ENCODE results near the gene HES2. TPM values are rescaled to one million over a fixed set of nuclear protein-coding genes. Genes with fewer than 3 reads are reported as not detected.
A peak's percentile ranks its signal among the peaks of the same experiment; 100 is the strongest.

The HES2 gene
- total and polyA plus RNA-seq, 9 of the 15 experiments (the other 6 are each of a cell fraction or from before 2014, with no cell fraction given): 0.05 to 0.18 (median 0.07) TPM; not detected in 4

DNA sequence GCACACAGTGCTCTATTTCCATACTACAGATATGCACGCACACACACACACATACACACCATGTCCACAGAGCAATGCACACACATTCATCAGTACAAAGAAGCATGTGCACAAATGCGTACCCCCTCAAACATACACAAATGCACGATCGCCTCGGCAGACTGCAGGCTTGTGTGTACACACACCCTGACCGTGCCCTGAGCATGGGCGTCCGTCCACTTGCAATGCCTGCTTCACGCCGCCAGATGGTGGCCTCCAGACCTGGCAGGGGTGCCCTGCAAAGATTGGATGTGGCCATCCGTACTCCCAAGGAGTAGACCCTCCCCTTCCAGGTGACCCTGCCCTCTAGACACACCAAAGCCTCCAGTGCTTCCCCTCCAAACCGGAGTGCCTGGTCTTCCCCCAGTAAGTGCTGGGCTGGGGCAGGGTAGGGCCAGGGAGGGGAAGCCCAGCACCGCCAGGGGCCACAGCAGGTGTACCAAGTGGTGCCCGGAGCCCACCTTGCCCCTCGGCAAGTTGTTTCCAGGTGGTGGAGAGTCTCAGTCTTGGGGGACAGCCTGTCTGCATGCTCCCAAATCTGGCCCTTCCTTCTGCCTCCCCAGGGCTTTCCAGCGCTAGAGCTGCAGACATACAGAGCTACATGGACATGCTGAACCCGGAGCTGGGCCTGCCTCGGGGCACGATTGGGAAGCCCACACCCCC is 25.5 kb upstream of the HES2 start (continued):
- TF ChIP-seq, protein P1, sequence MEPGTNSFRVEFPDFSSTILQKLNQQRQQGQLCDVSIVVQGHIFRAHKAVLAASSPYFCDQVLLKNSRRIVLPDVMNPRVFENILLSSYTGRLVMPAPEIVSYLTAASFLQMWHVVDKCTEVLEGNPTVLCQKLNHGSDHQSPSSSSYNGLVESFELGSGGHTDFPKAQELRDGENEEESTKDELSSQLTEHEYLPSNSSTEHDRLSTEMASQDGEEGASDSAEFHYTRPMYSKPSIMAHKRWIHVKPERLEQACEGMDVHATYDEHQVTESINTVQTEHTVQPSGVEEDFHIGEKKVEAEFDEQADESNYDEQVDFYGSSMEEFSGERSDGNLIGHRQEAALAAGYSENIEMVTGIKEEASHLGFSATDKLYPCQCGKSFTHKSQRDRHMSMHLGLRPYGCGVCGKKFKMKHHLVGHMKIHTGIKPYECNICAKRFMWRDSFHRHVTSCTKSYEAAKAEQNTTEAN (CRISPR knock-in tag; IDR thresholded peaks at IDR 0.05): no peak
- TF ChIP-seq NFIX (CRISPR knock-in tag; IDR thresholded peaks at IDR 0.05; ENCODE audit: low read depth) (no peak), BCOR (IDR thresholded peaks at IDR 0.05) (no peak), RBM39 (optimal IDR thresholded peaks at IDR 0.05; ENCODE audit: low read depth, low read length) (no peak), DPF2 (IDR thresholded peaks at IDR 0.05) (no peak), PHF8 (IDR thresholded peaks at IDR 0.05; ENCODE audit: borderline replicate concordance, low read length) (no peak), ETS2 (tag; IDR thresholded peaks at IDR 0.05; ENCODE audit: borderline replicate concordance, poor library complexity, severe bottlenecking) (no peak), EZH2 (IDR thresholded peaks at IDR 0.05; ENCODE audit: borderline replicate concordance, low read depth, low read length) (peak; percentile 37; the same call in 1 of the 2 replicates), HNRNPH1 (optimal IDR thresholded peaks at IDR 0.05; ENCODE audit: low read depth, low read length) (no peak), REST (IDR thresholded peaks at IDR 0.05; ENCODE audit: borderline replicate concordance) (0 out of 2 replicates have a peak, but pooled peaks have one; percentile 23), REST (CRISPR knock-in tag; IDR thresholded peaks at IDR 0.05; ENCODE audit: low read depth) (no peak), SMAD4 (CRISPR knock-in tag; conservative IDR thresholded peaks at IDR 0.05) (no peak), POLR2G (IDR thresholded peaks at IDR 0.05; ENCODE audit: low read depth, low read length) (no peak)
- TF ChIP-seq, protein P2, sequence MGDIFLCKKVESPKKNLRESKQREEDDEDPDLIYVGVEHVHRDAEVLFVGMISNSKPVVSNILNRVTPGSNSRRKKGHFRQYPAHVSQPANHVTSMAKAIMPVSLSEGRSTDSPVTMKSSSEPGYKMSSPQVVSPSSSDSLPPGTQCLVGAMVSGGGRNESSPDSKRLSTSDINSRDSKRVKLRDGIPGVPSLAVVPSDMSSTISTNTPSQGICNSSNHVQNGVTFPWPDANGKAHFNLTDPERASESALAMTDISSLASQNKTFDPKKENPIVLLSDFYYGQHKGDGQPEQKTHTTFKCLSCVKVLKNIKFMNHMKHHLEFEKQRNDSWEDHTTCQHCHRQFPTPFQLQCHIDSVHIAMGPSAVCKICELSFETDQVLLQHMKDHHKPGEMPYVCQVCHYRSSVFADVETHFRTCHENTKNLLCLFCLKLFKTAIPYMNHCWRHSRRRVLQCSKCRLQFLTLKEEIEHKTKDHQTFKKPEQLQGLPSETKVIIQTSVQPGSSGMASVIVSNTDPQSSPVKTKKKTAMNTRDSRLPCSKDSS (IDR thresholded peaks at IDR 0.05; ENCODE audit: low read depth, partially characterized antibody): no peak
- TF ChIP-seq, protein P3, sequence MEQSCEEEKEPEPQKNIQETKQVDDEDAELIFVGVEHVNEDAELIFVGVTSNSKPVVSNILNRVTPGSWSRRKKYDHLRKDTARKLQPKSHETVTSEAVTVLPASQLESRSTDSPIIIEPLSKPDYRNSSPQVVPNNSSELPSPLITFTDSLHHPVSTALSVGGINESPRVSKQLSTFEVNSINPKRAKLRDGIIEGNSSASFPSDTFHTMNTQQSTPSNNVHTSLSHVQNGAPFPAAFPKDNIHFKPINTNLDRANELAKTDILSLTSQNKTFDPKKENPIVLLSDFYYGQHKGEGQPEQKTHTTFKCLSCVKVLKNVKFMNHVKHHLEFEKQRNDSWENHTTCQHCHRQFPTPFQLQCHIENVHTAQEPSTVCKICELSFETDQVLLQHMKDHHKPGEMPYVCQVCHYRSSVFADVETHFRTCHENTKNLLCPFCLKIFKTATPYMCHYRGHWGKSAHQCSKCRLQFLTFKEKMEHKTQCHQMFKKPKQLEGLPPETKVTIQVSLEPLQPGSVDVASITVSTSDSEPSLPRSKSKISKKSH (CRISPR knock-in tag; IDR thresholded peaks at IDR 0.05): no peak

All from K562 (cell line).